GM12875 (cell line): ENCODE data around the gene HMG20A.

Source experiments
- H3K4me3 ChIP-seq: one replicate; pipeline ENCODE4 v1.5.1; 2011; ENCODE audit warnings: low read depth, low read length, control low read depth
- TF ChIP-seq, protein P1 (sequence below): IDR thresholded peaks from 2 replicates; pipeline ENCODE4 v1.5.1; 2011; ENCODE audit warnings: low read depth, mild to moderate bottlenecking, control low read depth, inconsistent platforms, low read length, moderate library complexity, borderline replicate concordance; ENCODE audit not compliant: insufficient read depth

The HMG20A gene

DNA sequence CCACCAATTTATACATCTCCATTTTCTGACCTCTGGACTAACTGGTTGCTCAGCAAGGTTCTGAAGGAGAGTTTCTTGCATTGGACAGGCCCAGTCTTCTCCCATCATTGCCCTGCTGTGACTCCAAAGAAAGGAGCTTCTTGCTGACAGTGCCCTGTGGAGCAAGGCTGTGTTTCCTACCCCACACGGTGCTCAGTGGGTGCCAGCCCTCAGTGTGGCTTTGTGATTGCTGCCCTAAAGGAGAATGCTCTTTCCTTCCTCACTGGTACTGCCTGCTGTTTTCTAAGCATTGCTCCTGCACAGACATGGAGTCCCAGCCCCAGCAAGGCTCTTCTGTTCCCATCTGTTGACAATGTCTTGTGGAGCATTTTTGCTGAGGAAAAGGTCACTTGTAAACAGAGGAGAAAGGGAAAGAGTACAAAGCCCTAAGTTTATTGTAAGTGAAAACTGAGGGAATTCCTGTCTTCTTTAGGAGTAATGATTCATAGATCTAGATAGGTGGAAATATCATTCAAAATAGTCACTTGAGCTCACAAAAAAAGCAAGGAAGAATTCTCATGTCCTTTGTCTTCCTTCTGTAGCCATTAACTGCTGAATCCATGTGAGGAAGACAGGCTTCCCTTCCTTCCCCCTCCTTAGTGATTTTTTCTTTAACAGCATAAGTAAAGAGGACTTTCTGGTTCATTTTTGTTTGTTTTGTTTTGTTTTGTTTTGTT is 62.9 kb downstream of the HMG20A start:
- H3K4me3 ChIP-seq = no peak overlapping the region
- TF ChIP-seq, protein P1, sequence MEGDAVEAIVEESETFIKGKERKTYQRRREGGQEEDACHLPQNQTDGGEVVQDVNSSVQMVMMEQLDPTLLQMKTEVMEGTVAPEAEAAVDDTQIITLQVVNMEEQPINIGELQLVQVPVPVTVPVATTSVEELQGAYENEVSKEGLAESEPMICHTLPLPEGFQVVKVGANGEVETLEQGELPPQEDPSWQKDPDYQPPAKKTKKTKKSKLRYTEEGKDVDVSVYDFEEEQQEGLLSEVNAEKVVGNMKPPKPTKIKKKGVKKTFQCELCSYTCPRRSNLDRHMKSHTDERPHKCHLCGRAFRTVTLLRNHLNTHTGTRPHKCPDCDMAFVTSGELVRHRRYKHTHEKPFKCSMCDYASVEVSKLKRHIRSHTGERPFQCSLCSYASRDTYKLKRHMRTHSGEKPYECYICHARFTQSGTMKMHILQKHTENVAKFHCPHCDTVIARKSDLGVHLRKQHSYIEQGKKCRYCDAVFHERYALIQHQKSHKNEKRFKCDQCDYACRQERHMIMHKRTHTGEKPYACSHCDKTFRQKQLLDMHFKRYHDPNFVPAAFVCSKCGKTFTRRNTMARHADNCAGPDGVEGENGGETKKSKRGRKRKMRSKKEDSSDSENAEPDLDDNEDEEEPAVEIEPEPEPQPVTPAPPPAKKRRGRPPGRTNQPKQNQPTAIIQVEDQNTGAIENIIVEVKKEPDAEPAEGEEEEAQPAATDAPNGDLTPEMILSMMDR = no peak

DNA sequence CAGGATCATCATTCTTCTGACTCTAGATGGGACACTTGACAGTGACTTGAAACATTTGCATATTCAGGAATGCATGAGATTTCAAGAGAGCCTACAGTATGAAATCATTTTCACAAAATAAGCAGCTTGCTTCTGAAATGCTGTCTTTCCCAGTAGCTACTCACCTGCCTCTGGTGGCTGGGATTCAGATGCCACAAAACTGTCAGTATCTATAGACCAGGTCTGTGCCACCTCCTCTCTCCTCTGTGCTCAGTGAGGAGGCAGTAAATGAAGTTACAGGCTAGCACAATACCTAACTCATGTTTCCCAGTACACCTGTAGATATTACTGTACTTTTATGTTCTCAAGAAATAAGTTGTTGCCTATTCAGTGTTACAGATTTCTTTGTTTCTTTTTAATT is 64.3 kb downstream of the HMG20A start:
- H3K4me3 ChIP-seq = no peak overlapping the region
- TF ChIP-seq, protein P1 = no peak

DNA sequence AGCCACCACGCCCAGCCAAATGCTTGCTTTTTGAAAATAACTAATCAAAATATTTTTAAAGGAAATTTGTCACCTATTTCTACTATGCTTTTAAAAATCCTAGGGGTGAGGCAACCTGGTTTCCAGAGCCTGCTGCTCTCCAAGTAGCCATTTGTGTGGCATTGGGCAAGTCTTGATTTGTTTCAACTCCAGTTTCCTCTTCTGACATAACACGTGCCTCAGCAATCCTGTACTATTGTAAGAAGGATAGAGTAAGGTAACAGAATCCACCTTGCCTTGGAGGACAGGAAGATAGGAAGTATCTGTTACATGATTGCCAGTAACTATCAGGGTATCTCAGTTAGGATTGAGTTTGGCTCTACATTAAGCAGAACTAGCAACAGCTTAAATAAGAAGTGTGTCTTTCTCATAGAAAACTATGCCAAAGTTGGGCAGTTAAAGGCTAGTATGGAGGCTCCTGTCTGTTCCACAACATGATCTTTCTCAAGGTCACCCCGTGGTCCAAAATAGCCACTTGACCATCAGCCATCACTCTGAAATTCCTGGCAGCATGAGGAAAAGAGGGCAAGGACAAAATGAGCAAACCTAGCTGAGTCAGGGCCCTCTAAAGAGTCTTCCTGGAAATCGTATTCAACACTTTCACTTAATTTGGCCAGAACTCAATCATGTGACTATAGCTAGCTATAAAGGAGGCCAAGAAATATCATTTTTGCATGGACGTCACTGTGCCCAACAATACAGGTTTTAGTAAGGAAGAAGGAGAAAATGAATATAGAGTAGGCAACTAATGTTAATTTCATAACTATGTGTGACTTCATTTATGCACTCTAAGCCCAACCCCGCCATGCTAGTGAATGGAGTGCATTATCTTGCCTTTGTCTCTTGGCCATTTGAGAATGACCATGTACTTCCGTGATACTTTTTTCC is 66.1 kb downstream of the HMG20A start:
- TF ChIP-seq, protein P1 = no peak
- H3K4me3 ChIP-seq = no peak overlapping the region

DNA sequence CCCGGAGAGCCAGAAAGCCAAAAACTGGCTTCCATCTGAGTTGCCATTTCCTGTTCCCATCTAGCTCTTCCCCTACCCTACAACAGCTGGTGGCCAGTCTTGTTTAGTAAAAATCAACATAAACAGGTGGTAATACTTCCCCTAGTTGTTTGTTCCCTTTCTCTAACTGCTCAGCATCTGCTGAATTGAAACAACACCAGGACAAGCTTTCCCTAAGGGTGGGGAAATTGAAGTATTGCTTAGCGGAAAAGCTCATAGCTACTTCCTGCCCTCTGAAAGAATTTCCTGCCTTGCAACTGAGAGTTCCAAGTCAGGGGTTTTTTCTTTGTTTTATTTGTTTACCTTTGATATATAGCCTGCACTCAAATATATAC is 66.8 kb downstream of the HMG20A start:
- H3K4me3 ChIP-seq = no peak overlapping the region
- TF ChIP-seq, protein P1 = no peak

DNA sequence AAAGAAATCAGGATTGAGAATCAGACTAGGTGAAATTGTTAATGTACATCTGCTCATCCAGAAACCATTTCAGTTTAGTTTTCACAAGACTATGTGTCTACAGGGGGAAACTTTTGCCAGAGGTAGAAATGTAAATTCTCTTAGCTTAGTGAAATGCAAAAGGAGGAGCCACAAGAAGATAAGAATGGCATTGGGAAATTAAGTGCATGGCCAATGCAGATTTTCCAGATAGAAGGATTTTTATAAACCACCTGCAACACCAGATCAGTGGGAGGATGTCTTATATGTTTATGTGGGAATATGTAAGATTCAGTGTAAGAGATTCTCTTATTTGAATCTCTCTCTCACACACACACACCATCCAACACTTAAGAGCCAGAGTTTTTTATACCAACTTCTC is 67.2 kb downstream of the HMG20A start:
- H3K4me3 ChIP-seq = no peak overlapping the region
- TF ChIP-seq, protein P1 = no peak

DNA sequence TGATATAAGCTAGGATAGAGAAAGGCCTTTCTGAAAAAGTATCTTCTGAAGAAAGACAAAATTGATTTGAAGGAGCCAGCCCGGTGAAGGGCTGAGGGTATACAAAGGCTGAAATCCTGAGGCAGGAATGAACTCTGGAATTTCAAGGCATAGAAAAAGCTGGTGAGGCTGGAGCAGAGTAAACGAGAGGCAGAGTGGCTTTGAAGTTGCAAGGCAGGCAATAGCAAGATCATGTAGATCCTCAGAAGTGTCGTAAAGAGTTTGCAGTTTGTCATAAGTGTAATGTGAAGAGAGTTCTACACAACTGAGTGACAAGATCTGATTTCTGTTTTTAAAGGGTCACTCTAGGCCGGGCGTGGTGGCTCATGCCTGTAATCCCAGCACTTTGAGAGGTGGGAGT is 69.0 kb downstream of the HMG20A start:
- TF ChIP-seq, protein P1 = no peak
- H3K4me3 ChIP-seq = no peak overlapping the region
